HG03045 (cell line): ENCODE data around the gene CYB561.
A peak's percentile ranks its signal among the peaks of the same experiment; 100 is the strongest.
"Not testable (repeated sequence)": the region's sequence is repeated elsewhere in the genome, so short reads cannot be mapped to it uniquely, and the experiment has no call there.

Experiments used
- ATAC-seq: cut with Tn5 transposase; IDR thresholded peaks from one replicate; pipeline ENCODE4 v1.9.1; 2021; ENCODE audit warnings: mild to moderate bottlenecking, moderate library complexity; ENCODE audit not compliant: unreplicated experiment

CYB561 gene

DNA sequence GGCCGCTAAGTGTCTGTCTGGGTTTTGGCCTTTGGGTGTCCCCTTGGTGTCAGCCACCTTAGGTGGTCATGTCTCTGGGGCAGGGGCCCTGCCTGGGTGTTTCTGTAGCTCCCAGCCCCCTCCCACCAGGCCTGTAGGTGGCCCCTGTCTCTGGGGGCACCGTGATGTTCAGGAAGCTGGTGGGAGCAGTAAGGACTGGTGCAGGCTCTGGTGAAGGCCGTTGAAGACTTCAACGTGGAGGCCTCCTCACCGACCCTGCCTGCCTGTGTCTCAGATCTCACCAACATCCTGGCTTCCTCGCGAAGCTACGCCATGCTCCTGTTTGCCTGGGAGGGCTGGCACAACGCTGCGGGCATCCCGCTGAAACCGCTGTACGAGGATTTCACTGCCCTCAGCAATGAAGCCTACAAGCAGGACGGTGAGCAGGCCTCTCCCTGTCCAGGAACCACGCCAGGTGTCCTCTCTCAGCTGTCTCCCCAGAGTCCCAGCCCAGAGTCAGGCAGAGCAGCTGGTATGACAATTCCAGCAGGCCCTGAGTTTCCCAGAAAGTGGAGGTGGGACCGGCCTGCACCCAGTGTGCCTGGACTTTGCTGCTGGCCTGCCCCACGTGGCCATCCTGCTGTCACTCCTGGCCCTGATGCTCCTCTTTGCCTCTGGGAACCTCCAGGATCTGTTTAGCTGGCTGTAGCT lies 33.5 kb upstream of the CYB561 start:
- ATAC-seq: no peak

- peak; percentile 61 for ATAC-seq
Observed at GRCh38 chr17:63478814-63479494, 32.8 kb upstream of the CYB561 start.

DNA sequence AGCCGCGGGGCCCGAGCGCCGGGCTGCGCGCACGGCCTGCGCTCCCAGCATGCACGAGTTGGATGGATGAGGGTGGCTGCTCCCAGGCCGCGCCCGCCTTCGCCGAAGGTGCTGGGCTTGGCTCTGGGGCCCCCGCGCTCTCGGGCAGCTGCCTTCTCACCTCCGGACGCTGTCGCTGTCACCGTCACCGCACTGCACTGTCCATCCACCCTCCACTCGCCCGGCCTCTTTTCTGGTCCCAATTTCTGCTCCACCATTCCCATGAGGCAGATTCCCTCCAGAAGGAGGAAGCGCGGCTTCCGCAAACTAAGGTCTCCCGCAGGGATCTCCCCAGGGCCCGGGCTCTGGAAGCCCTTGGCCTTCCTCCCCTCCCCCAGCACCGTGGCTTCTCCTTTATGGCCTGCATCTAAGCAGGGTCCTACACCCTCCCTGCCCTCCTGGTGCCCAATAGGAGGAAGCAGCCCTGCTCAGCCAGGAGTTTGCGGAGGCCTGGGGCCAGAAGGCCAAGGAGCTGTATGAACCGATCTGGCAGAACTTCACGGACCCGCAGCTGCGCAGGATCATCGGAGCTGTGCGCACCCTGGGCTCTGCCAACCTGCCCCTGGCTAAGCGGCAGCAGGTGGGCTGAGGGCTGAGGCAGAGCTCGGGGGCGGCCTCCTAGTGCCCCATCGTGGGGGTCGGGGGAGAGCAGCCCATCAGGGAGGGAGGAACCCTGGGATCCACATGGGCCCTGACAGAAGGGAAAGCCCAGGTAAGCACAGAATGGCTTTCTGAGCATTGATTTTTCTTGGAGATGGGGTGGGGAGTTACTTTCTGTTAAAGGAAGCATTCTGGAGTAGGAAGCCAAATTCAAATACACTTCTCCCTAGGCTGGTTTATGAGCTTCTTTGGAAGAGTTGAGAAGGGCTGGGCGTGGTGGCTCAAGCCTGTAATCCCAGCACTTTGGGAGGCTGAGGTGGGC lies 31.7 kb upstream of the CYB561 start:
- no peak for ATAC-seq

GRCh38 chr17:63476854-63477479 lies 30.9 kb upstream of the CYB561 start, which contains the start of gene ACE:
Gene ACE, plus strand, starts transcription at chr17:63477061. Its CDS starts 34 bp downstream, at chr17:63477095.
- no peak for ATAC-seq

- ATAC-seq: no peak
Observed at GRCh38 chr17:63476459-63476853, 30.4 kb upstream of the CYB561 start.

- ATAC-seq: no peak
Observed at GRCh38 chr17:63475491-63476412, 29.6 kb upstream of the CYB561 start.

- no peak for ATAC-seq
Observed at GRCh38 chr17:63474586-63475460, 28.7 kb upstream of the CYB561 start.

DNA sequence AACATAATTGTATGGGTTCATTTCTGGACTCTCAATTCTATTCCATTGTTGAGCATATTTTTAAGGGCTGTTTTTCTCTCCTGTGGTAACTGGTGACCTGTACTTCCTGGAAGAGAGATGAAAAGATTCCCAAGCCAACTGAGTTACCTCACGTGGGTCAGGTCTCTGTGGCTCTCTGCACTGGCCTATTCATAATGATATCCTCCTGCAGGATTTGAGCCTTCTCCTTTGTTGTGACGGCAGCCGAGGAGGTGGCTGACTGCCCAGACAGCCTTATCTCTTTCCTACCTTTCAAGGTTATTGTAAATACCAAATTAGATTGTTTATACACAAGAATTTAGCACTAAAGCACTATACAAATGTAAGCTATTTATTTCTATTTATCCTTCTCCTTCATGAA lies 28.1 kb upstream of the CYB561 start:
- no peak for ATAC-seq

GRCh38 chr17:63468099-63468498 lies 22.0 kb upstream of the CYB561 start:
- ATAC-seq: not testable (repeated sequence)

DNA sequence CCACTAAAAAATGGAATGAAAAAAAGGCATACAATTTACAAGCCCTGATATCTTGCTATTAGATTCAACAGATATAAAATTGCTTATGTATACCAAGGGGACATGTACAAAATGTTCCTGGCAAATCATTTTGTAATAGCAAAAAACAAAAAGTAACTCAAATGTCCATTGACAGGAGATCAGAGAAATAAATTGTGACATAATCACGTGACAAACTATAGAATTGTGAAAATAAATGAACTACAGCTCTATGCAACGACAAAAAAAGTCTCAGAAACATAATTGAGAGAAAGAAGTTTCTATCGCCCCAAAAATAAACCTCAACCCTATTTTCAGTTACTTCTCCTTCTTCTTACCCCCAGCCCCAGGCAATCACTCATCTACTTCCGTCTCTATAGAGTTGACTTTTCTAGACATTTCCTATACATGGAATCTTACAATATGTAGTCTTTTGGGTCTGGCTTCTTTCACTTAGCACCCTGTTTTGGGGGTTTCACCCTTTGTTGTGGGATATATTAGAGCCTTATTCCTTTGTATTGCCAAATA lies 18.7 kb upstream of the CYB561 start:
- ATAC-seq: no peak

DNA sequence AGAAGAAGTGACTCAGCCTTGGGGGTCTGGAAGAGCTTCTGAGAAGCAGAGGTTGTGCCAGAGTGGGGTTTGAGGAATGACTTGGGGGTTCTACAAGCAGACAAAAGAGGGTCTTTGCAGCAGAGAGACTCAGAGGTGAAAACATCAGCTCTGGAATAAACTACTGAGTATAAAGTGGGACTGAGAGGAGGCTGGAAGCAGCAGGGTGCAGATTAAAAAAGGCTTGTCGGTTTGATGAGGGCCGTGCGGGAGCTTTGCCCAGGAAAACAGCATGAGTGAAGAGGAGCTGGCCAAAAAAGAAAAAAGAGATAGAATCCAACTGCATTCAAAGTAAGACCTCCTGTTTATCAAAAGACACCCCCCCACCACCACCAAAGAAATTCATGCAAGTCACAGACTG lies 17.7 kb upstream of the CYB561 start:
- ATAC-seq: no peak

GRCh38 chr17:63460018-63460417 lies 13.9 kb upstream of the CYB561 start:
- ATAC-seq: no peak

GRCh38 chr17:63458478-63458877 lies 12.4 kb upstream of the CYB561 start:
- ATAC-seq: no peak

GRCh38 chr17:63455417-63455816 lies 9.3 kb upstream of the CYB561 start:
- ATAC-seq: no peak

DNA sequence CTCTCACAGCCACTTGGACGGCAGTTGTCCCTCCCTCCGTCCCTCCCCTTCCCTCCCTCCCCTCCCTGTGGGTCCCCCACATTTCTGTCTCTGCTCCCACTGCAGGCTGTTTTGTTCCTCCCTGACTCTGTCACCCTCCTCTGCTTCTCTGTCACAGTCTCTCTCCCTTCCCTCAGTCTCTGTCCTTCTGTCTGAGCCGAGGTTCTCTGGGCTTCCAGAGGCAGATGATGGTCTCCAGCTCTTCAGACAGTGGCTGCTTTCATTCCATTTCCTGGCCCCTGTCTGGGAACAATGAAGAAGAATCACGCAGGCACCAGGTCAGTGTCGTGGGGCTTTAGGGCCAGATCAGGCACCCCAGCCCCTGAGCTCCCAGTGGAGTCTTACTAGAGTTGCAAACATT lies 8.8 kb upstream of the CYB561 start:
- ATAC-seq: no peak

DNA sequence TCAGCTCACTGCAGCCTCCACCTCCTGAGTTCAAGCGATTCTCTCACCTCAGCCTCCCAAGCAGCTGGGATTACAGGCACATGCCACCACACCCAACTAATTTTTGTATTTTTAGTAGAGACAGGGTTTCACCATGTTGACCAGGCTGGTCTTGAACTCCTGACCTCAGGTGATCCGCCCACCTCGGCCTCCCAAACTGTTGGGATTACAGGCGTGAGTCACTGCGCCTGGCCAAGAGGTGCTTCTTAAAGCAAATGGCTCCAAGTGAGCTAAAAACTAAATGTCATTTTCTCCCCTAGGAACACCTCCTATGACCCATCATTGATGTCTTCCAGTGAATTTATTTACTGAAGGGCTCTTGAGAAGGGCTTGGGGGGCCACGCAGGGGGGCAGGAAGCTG lies 8.3 kb upstream of the CYB561 start:
- ATAC-seq: not testable (repeated sequence)

DNA sequence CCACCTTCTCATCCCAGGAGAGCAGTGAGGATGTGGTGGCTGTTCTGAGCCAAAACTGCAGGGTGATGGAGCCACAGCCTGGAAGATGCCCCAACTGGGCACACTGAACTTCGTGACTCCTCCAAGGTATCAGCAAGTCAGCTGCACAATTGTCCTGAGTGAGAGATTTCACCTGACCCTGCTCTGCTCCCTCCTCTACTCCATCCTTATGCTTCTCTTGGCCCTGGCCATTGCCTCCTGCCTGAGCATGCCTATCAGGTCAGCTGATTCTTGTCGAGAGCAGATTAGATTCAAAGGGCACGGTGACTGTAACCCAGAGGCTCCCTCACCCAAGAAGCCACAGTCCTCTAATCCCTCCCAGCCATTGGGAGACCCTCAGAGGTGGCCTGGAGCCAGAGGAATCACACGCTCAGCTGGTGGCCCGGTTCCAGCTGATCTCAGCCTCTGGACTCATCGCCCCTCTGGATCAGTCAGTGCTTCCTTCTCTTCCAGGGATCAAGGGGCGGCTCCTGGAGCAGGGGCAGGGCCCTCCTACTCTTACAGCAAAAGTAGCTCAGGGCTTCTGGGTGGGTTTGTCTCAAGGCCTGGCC lies 7.0 kb upstream of the CYB561 start:
- ATAC-seq: no peak
